PFSK-1 (cell line): Measurements from ENCODE around the gene UQCRQ.

Experiments used
- POLR2AphosphoS5 ChIP-seq: IDR thresholded peaks from 2 replicates; pipeline ENCODE4 v1.6.1; 2012; ENCODE audit warnings: low read depth, mild to moderate bottlenecking, control low read depth, low read length, moderate library complexity
- REST ChIP-seq, 2 experiments: IDR thresholded peaks; 2 replicates each; pipeline versions ENCODE4 v1.6.1 to v1.8.0; 2011 to 2012; ENCODE audit warnings: low read depth in 2 of 2, low read length in 2 of 2, control low read depth in 1 of 2, inconsistent platforms in 1 of 2, mild to moderate bottlenecking in 1 of 2, moderate library complexity in 1 of 2; ENCODE audit not compliant: insufficient read depth in 1 of 2
- SIN3A ChIP-seq: IDR thresholded peaks from 2 replicates; pipeline ENCODE4 v1.6.1; 2012; ENCODE audit warnings: mild to moderate bottlenecking, low read length, moderate library complexity, borderline replicate concordance; ENCODE audit not compliant: insufficient read depth
- TAF1 ChIP-seq: IDR thresholded peaks from 2 replicates; pipeline ENCODE4 v1.6.1; 2012; ENCODE audit warnings: low read length, control low read depth, borderline replicate concordance; ENCODE audit not compliant: insufficient read depth

GRCh38 chr5:132901730-132902129 is 35.3 kb downstream of the UQCRQ start:
- TF ChIP-seq POLR2AphosphoS5 (no peak), SIN3A (no peak), TAF1 (no peak), REST (IDR thresholded peaks at IDR 0.05; ENCODE audit: insufficient read depth in 1 of 2, low read depth in 2 of 2, low read length in 2 of 2) (no peak)
